SU-DHL-6 (cell line): ENCODE results near the gene OMP.

Experiments used
- H2AFZ ChIP-seq: fragments of 200-600 bp; sonication (generic); 2 replicates; pipeline ENCODE4 v1.6.1; 2014; ENCODE audit warnings: low read depth, mild to moderate bottlenecking, moderate library complexity, mixed read lengths, antibody characterized with exemption, low read length; ENCODE audit not compliant: severe bottlenecking
- H3F3A ChIP-seq: fragments of 200-600 bp; shearing (Covaris generic); 2 replicates; pipeline ENCODE4 v1.6.0; 2016; ENCODE audit warnings: antibody characterized with exemption, mild to moderate bottlenecking; ENCODE audit not compliant: insufficient read depth
- H3K27ac ChIP-seq: fragments of 200-600 bp; sonication (generic); 2 replicates; pipeline ENCODE4 v1.5.1; 2016; ENCODE audit warnings: low read depth, mild to moderate bottlenecking, low read length, moderate library complexity, mixed read lengths
- H3K27me3 ChIP-seq: fragments of 200-600 bp; sonication (generic), shearing (Covaris generic); 2 replicates; pipeline ENCODE4 v1.6.0; 2014; ENCODE audit warnings: mild to moderate bottlenecking, low read length
- H3K36me3 ChIP-seq: fragments of 200-600 bp; sonication (generic); 2 replicates; pipeline ENCODE4 v1.6.1; 2014; ENCODE audit warnings: mild to moderate bottlenecking, low read length, mixed read lengths
- H3K4me2 ChIP-seq: fragments of 300-600, 200-600 bp; shearing (Covaris generic), sonication (generic); 2 replicates; pipeline ENCODE4 v1.6.0; 2014; ENCODE audit warnings: low read length, low read depth, mild to moderate bottlenecking; ENCODE audit not compliant: poor library complexity, severe bottlenecking
- H3K4me3 ChIP-seq: fragments of 200-600 bp; sonication (generic); 2 replicates; pipeline ENCODE4 v1.5.1; 2014; ENCODE audit warnings: antibody characterized with exemption, low read length, mild to moderate bottlenecking, mixed read lengths; ENCODE audit not compliant: insufficient read depth, poor library complexity, severe bottlenecking
- H3K79me2 ChIP-seq: fragments of 200-600 bp; sonication (generic); 2 replicates; pipeline ENCODE4 v1.6.1; 2014; ENCODE audit warnings: mild to moderate bottlenecking, low read length, moderate library complexity; ENCODE audit not compliant: insufficient read depth
- H3K9ac ChIP-seq: fragments of 200-600 bp; sonication (generic); 2 replicates; pipeline ENCODE4 v1.7.0; 2014; ENCODE audit warnings: mild to moderate bottlenecking, low read length
- H3K9me2 ChIP-seq: fragments of 200-600 bp; sonication (generic); replicated peaks from 2 replicates; pipeline ENCODE4 v1.6.1; 2014; ENCODE audit warnings: low read length; ENCODE audit not compliant: insufficient read depth
- H3K9me3 ChIP-seq: fragments of 200-600 bp; sonication (generic); 2 replicates; pipeline ENCODE4 v1.6.1; 2014; ENCODE audit warnings: low read length, mixed read lengths; ENCODE audit not compliant: insufficient read depth
- H4K20me1 ChIP-seq: fragments of 200-600 bp; sonication (generic); 2 replicates; pipeline ENCODE4 v1.6.1; 2014; ENCODE audit warnings: low read depth, mild to moderate bottlenecking, antibody characterized with exemption, low read length, moderate library complexity, mixed read lengths
- EZH2phosphoT487 ChIP-seq: fragments of 200-600 bp; sonication (generic), shearing (Covaris generic); conservative IDR thresholded peaks from 2 replicates; pipeline ENCODE4 v1.6.1; 2018; ENCODE audit warnings: mild to moderate bottlenecking, antibody characterized with exemption, low read length, moderate library complexity, mixed read lengths
- TF ChIP-seq, protein P1 (sequence below): fragments of 200-600 bp; sonication (generic); IDR thresholded peaks from one replicate; pipeline ENCODE4 v1.5.1; 2017; ENCODE audit warnings: antibody characterized with exemption, mild to moderate bottlenecking, low read length, moderate library complexity; ENCODE audit not compliant: insufficient read depth, poor library complexity, severe bottlenecking

Gene OMP

DNA sequence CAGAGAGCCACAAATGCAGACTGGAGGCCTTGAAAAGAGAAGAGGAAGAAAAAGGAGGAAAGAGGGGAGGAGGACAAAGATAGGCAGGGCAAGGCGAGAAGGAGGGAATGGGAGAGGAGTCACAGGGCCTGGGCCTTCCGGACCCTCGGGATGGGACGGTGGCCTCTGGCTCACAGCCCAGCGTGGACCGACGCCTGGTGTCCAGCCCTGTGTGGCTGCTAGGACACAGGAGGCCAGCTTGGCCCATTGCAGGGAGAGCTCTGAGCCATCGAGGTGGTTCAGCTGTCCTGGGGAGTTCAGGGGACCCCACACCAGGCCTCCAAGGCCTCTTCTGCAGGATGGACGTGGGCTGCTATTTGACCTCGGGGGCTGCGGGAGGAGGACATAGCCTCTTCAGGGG is 34.8 kb downstream of the OMP start:
- H3K9ac ChIP-seq = no peak overlapping the region
- H4K20me1 ChIP-seq = no peaks in the 10 kb centered on the region
- H3K79me2 ChIP-seq = no peaks in the 10 kb centered on the region
- no peaks in the 10 kb centered on the region for H3F3A ChIP-seq
- no peaks in the 10 kb centered on the region for H3K27me3 ChIP-seq
- no peak for TF ChIP-seq EZH2phosphoT487
- TF ChIP-seq, protein P1, sequence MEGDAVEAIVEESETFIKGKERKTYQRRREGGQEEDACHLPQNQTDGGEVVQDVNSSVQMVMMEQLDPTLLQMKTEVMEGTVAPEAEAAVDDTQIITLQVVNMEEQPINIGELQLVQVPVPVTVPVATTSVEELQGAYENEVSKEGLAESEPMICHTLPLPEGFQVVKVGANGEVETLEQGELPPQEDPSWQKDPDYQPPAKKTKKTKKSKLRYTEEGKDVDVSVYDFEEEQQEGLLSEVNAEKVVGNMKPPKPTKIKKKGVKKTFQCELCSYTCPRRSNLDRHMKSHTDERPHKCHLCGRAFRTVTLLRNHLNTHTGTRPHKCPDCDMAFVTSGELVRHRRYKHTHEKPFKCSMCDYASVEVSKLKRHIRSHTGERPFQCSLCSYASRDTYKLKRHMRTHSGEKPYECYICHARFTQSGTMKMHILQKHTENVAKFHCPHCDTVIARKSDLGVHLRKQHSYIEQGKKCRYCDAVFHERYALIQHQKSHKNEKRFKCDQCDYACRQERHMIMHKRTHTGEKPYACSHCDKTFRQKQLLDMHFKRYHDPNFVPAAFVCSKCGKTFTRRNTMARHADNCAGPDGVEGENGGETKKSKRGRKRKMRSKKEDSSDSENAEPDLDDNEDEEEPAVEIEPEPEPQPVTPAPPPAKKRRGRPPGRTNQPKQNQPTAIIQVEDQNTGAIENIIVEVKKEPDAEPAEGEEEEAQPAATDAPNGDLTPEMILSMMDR = no peak
- no peak overlapping the region for H3K4me3 ChIP-seq
- H3K9me3 ChIP-seq = no peaks in the 10 kb centered on the region
- no peaks in the 10 kb centered on the region for H3K36me3 ChIP-seq
- H3K9me2 ChIP-seq = no peaks in the 10 kb centered on the region
- H3K27ac ChIP-seq = no peak overlapping the region
- H3K4me2 ChIP-seq = no peak overlapping the region
- no peak overlapping the region for H2AFZ ChIP-seq

DNA sequence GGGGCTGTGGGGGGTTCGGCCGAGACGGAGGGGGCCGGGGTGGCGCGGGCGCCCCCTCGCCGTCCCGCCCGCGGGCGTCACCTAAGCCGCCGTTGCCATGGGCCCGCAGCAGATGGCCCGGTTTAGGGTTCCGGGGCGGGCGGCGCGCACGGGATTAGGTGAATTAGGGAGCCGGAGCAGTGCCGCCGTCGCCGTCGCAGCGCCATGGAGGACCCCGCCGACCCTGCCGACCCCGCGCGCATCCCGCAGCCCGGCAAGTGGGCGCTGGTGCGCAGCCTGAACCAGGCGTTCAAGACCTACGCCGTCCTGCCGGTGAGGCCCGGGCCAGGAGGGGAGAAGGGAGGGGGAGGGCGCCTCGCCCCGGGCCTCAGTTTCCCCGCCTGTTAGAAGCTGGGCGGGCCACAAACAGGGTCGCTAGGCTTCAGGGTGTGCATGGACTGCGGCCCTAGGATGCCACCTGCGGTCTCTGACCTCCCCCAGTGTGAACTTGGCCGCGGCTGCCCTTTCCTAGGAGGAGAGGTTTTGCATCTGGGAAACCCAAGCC is 35.5 kb downstream of the OMP start:
- Histone ChIP-seq H3K4me3 (no peak overlapping the region), H3K4me2 (no peak overlapping the region), H3F3A (no peaks in the 10 kb centered on the region), H3K27me3 (no peaks in the 10 kb centered on the region), H3K27ac (no peak overlapping the region), H3K79me2 (no peaks in the 10 kb centered on the region), H3K9me2 (no peaks in the 10 kb centered on the region), H3K9me3 (no peaks in the 10 kb centered on the region), H2AFZ (no peak overlapping the region), H3K9ac (no peak overlapping the region), H3K36me3 (no peaks in the 10 kb centered on the region), H4K20me1 (no peaks in the 10 kb centered on the region)
- no peak for TF ChIP-seq EZH2phosphoT487

DNA sequence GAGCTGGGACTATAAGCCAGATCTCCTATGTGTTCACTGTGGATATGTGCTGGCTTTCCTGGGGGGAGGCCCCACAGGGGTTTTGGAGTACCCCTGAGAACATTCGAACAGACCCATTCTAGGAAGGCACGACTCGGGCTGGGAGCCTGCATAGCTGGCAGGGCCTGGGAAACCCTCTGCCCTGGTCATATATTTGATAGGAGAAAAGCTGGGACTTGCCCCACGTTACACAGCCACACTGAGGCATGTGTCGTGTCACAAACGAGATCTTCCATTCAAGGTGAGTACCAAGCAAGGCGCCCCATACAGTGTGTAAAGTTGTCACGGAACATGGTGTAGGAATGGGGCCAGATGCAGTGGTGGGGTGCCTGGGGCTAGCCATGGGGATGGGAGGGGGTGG is 36.6 kb downstream of the OMP start:
- Histone ChIP-seq H3K36me3 (no peaks in the 10 kb centered on the region), H3K27ac (no peak overlapping the region), H3K9me3 (no peaks in the 10 kb centered on the region), H3K79me2 (no peaks in the 10 kb centered on the region), H3K4me2 (no peak overlapping the region), H3K9ac (no peak overlapping the region), H2AFZ (no peak overlapping the region), H3K4me3 (no peak overlapping the region), H3F3A (no peaks in the 10 kb centered on the region), H4K20me1 (no peaks in the 10 kb centered on the region), H3K27me3 (no peaks in the 10 kb centered on the region), H3K9me2 (no peaks in the 10 kb centered on the region)
- TF ChIP-seq EZH2phosphoT487 = no peak
- TF ChIP-seq, protein P1 = no peak

DNA sequence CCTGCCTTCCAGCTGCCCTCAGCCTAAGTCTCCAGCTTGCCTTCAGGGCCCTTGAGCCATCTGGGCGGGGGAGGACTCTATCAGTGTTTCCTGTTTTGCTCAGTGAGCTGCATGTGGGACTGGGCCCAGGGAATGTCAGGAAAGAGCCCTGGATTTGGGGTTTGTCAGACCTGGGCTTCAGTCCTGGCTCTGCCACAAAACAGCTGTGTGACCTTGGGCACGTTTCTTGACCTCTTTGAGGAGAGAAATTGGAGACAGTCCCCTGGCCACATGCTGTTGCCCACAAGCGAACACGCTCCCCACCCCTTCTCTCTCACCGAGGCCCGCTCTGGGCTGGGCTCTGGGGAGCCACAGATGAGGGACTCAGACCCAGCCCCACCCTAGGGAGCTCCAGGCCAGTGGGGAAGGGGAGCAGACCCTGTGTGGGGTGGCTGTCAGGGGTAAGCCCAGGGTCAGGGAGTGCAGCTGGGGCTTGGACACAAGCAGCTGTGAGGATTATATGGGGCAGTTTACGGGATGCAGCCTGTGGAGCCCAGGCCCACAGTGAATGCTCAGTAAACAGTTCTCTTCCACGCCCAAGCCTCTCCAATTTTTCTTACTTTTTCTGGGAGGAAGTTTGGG is 37.7 kb downstream of the OMP start:
- no peak overlapping the region for H3K4me2 ChIP-seq
- H3K27ac ChIP-seq = no peak overlapping the region
- no peaks in the 10 kb centered on the region for H3F3A ChIP-seq
- H3K27me3 ChIP-seq = no peaks in the 10 kb centered on the region
- no peaks in the 10 kb centered on the region for H4K20me1 ChIP-seq
- H3K9me2 ChIP-seq = no peaks in the 10 kb centered on the region
- H3K79me2 ChIP-seq = no peaks in the 10 kb centered on the region
- H3K4me3 ChIP-seq = no peak overlapping the region
- no peak overlapping the region for H2AFZ ChIP-seq
- TF ChIP-seq, protein P1 = no peak
- no peak for TF ChIP-seq EZH2phosphoT487
- H3K36me3 ChIP-seq = no peaks in the 10 kb centered on the region
- no peaks in the 10 kb centered on the region for H3K9me3 ChIP-seq
- no peak overlapping the region for H3K9ac ChIP-seq
